ENCODE measurements around the gene KIAA1671.

KIAA1671 gene

DNA sequence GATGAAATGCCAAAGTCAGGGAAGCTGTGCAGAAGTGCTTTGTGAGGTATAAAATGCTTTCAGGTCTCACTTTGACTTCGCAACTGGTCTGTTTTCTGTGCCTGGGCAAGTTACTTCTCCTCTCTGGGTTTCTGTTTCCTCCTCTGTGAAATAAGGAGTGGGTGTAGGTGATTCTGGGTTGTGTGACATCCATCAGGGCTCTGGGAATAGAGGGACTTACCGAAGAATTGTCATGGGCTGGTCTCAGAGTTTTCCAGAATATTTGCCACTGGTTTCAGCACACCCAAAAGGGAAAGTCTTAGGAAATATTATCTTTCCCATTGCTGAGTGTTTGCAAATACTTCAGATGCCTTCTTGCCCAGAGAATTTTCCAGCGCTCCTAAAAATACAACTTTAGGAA is 118.4 kb downstream of the KIAA1671 start:
- DNase-seq, result no peak

DNA sequence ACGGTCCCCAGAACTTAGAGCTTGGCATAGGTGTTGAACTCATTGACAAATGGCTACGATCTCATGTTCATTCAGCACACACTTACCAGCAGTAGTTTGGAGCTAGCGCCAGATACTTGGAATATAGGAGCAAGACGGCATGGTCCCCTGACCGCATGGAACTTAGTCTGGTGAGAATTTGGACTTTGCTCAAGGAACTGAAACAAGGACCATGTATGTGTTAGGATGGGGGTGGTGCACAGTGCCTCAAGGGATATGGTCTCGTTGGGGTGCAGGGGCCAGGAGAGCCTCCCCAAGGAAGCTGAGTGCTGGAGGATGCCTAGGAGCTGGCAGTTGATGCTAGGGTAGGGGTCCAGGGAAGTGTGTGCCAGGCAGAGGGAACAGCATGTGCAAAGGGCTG is 119.2 kb downstream of the KIAA1671 start:
- DNase-seq, result no peak

DNA sequence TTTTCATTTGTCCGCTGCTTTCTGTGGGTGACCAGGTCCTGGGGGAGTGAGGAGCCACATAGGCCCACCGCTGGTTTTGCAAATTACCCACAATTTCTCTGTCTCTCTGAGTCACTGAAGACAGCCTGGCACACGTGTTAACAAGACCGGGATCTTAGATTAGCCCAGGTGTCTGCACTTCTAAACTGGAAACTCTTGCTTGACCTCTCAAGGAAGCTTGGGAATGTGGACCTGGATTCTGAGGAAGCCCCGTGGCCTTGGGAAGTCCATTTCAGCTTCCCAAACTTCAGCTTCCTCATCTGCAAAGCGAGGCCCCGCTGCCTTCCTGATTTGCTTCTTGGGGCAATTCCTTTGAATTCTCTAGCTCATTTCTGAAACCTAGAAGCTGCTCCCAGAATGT is 119.9 kb downstream of the KIAA1671 start:
- DNase-seq, result no peak

DNA sequence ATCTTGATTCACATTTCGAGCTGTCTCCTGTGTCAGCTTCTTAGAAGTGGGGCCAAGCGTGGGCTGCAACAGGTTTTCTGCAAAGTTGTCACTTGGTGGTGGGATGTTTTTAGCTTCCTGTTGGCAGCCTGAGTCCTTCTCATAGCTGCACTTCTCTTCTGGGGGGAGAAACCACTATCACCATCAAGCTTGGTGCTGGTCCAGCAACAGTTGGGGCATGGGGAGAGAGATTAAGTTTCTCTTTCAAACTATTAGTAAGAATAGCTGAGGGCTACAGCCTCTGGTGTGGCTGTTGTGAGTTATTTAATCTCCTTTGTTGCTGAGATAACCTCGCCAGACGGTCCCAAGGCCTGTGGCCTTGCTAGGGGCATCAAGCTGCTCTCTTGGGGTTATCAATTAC is 123.8 kb downstream of the KIAA1671 start:
- DNase-seq, result no peak

DNA sequence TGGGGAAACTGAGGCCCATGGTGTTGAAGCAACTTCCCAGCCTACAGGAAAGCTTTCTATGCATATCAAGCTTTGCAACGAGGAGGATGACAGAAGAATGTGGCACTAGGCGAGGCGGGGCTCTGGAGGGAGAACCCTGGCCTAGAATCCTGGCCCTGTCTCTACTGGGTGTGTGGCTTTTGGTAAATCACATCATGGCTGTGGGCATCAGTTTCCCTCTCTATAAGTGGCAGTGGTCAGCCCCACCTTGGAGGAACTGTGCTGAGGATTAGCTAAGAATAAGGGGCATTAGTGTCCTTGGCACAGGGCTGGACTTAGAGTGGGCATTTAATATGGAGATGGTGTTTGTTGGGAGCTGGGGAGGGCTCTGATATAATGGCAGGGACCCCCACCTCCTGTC is 124.5 kb downstream of the KIAA1671 start:
- no peak for DNase-seq

DNA sequence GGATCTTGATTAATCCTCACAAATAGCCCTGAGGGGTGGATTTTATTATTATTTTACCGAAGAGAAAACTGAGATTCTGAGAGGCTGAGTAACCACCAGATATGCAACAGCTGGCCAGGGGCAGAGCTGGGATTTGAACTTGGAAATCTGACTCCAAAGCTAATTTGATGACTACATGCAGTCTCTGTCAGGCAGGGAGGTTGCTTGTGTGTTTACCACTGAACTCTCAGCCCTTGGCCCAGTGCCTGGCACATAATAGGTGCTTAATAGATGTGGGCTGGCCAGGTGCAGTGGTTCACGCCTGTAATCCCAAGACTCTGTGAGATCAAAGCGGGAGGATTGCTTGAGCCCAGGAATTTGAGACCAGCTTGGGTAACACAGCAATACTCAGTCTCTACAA is 125.4 kb downstream of the KIAA1671 start:
- DNase-seq, result no peak

DNA sequence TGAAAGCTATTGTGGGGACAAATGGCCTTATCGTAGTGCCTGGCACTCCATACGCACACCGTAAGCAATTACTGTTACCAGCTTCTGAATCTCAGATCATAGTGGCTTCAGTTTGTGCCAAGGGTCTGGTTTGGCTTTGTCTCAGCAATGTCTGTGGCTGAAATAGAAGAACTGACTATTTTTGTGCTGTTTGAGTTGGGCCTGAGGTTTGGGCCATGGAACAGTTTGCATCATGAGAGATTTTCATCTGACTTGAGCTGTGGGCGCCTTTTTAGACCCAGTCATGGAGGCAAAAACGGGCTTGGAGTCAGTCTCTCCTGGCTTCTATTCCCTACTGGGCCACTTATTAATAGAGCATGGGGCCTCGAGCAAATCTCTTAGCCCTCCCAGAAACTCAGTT is 126.1 kb downstream of the KIAA1671 start:
- DNase-seq, result no peak

DNA sequence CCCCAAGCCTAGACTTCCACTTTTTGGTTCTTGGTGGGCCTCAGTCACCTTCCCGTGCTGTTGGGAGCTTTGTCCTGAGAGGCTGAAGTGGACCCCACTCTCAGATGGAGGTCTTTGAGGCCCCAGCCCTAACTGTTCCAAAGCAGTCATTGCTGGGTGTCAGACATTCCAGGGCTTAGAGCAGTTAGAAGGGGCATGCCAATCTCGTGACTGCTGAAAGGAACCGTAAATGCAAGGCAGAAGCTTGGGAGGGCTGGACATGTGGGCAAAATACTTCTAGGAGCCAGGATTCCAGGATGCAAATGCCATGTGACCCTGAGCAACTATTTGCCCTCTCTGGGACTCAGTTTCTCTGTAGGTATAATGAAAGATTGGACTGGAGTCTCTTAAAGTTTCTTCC is 128.3 kb downstream of the KIAA1671 start:
- DNase-seq, result no peak

DNA sequence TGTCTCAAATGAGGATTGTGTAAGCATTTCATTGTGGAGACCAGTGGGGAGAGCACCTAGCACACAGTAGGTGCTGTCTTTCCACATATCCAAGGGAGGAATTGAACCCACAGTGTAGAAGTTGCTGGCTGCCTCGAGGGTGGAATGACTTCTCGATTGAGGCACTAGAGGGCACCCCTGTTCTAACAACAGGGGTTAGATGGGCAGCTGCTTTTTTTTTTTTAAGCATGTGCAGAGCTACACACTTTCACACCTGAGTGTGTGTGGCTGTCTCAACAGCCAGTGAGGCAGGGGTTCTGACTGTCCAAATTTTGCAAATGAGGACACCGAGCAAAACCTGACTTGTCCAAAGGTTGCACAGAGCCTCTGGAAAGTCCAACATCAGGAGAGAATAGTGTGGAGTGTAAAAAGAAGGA is 128.9 kb downstream of the KIAA1671 start:
- DNase-seq, result peak; percentile 28

DNA sequence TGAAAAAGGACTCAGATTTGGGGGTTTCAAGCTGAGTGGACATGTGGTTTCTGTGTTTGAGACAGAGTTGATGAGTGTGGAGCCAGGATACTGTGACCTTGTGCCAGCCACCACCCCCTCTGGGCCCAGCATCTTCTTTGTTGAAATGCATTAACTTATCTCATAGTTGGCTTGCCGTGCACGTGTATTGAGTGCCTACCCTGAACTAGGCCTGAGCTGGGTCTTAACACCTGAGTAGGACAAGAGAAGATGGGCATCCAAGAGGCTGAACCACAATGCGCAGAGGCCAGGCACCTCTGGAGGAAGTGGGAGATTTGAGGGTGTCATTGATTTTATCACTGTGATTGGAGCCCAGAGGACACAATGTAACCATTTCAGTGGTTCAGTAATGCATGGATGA is 129.6 kb downstream of the KIAA1671 start:
- no peak for DNase-seq

DNA sequence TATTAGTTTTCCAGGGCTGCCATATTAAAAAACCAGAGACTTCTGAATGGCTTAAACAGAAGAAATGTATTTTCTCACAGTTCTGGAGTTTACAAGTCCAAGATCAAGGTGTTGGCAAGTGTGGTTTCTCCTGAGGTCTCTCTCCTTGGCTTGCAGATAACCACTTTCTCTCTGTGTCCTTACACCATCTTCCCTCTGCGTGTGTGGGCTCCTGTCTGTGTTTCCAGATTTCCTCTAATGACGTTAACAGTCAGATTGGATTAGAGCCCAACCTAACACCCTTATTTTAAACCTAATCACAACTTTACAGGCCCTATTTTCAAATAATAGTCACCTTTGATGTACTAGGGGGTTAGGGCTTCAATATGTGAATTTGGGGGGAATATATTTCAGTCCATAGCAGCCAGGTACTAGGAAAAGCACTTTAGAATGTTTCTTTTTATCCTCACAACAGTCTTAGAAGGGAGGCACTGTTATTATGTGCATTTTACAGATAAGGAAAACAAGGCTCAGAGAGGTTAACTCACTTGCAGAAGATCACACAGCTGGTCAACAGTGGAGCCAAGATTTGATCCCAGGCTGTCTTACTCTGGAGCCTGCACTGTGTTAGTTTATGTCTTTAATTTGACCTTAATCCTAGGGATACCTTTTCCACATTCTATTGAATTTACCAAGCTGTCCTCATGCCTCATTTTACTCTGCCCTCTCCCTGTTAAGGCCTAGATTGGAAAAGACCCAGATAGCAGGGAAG is 130.7 kb downstream of the KIAA1671 start:
- no peak for DNase-seq

DNA sequence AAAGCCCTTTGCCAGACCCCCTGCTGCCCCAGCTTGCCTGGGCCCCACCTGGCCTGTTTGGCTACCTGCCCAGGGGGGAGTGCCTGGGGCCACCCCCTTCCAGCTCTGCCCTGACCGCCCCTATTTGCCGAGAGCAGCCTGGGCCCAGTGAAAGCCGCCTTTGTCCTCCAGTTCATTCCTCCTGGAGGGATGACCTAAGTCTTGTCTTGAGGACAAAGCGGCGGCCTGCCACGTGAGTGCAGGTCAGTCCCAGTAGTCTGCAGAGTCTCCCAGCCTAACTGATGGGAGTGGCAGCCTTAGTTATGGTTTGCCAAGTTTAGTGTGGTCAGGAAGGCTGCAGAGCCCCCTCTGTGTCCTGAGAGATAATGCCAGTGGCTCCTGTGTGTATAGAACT is 131.3 kb downstream of the KIAA1671 start:
- DNase-seq, result no peak

DNA sequence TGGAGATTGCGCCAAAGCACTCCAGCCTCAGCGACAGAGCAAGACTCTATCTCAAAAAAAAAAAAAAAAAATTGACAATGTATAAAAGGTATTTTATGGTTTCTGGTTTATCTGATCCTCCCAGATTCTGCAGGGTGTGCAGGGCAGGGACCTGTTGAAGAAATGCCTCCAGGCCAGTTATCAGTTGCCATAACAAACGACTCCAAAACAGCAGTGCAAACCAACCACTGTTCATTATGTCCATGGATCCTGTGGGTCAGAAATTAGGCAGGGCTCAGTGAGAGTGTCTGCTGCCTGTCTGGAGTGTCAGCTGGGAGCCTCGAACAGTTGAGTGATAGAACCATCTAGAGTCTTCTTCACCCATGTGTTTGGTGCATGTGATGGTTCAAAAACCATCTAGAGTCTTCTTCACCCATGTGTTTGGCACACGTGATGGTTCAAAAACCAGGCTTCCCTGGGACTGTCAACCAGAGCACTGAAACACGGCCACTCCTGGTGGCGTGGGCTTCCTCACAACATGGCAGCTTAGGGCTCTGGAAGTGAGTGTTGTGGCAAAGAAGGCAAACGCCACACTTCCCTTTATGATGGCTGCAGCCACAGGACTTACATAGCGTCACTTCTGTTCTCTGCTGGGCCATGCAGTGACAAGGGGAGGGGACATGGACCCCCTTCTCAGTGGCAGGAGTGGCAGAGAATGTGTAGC is 132.0 kb downstream of the KIAA1671 start:
- no peak for DNase-seq

DNA sequence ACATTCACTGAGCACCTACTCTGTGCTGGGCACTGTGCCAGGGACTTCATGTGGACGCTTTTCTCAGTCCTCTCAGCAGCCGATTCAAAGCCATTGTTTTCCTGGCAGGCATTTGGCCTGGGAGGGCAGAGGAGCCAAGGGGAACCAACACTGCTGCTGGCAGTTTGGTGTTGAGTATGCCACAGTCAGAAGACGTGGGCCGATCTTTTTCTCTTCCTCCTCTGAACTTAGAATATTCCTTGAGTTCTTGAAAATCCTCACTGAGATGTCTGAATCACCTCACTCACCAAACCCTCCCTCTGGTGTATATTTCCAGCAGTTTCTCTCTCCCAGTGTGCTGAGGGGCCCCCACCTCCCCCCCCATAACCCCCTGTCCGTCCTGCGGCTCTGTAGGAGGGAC is 132.6 kb downstream of the KIAA1671 start:
- DNase-seq, result no peak

DNA sequence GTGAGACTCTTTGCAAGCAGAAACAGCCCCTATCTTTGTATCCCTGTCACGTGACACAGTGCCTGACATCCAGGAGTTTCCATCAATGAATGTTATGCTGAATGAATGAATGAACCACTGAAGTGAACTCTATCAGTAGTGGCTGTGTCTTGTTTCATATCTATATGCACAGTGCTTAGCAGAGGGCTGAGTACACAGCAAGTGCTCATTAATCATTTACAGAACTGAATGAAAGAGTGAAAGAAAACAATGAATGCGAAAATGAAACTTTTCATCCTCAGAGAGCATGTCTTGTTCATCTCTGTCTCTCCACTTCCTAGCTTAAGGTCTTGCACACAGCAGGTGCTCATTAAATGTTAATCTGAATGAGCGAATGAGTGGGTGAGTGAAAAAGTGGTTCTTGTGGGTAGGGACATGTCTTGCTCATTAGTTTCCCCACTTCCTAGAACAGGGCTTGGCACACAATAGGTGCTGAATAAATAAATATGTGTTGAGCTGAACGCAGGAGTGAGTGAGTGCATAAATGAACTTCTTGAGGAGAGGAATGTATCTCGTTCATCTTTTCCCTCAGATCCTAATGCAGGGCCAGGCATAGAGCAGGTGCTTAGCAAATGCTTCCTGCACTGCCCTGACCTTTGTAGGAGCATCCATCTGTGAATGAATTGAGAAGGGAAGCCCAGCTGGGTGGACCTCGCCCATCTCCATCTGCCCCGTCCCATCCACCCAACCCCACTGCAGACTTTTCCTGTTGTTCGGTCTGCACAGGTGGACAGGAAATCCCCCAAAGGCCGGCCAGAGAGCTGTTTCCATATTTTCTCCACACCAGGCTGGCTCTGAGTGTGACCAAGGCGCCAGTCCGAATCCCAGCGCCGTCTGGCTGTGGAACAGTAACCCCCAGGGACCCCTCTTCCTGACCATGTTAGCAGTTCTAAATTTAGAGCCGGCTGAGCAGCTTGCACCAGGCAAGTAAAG is 133.7 kb downstream of the KIAA1671 start:
- no peak for DNase-seq

DNA sequence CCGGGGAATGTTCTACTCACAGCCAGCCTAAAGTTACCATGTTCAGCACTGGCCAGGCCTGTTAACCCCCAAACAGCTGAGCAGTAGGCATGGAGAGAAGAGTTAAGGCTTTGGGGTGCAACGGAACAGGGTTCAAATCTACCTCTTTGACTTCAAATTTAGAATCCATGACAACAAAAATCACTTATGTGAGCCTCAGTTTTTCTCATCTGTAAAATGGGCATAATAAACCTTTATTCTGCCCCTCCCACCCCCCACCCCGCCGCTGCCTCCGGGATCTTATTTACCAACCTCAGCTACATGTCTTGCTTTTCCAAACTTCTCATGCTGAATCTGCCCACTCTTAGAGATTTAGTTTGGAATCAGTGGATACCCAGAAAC is 134.4 kb downstream of the KIAA1671 start:
- DNase-seq, result no peak

DNA sequence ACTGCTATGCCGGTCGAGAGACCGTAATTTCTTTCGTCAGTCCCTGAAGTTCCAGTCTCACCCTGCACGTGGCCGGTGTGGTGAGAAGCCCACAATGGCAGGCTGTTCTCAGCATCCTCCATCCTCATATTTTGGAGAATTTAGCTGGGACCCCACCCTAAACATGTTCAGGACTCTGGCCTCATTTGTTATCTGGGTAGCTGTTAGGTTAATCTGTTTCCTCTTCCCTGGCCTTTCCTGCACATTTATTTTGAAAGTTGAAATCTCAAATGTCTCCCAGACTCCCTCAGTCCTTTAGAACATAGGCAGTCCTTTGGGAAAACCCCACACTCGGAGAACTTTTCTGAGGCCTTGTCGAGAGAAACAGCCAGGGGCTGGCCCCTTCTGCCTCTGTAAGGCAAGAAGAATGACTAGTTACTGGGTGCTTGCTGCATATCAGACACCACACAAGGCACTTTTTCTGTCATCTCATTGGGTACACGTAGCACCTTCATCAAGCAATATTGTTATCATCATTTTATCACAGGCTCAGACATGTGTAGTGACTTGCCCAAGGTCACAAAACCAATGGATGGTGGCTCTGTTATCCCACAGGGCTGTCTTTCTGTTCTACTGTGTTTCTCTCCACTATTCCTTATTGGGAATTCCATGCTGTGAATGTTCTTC is 137.8 kb downstream of the KIAA1671 start:
- DNase-seq, result no peak

DNA sequence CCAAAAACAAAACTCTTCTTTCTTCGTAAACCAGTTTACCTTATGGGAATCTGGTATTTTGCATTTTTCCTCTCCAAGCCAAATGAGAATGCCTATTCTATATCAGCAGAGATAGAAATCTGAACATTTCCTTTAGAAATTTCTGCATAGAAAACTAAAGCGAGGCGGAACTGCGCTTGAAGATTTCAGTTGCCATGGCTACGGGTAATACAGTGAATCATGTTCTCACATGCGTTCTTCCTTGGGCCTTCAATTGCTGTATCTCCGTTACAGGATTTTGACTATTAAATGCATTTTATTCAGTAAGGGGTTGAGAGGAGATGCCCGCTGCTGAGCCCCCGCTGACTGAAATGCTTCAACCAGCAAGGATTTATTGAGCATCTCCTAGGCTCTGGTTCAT is 138.9 kb downstream of the KIAA1671 start:
- DNase-seq, result no peak

DNA sequence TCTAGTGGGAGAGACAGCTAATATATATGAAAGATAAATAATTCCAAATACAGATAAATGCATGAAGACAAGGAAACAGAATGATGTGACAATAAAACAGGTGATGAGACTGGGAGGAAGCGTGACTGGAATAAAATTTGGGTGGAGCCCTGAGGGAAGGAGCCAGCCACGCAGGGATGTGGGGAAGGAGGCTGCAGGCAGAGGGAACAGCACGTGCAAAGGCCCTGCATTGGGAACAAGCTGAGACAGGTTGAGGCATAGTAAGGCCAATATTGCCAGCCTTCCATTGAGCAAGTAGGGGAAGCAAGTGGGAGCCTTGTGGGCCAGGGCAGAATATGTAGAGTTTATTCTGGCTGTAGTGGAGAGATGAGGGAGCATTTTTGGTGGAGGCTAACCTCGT is 139.6 kb downstream of the KIAA1671 start:
- no peak for DNase-seq

DNA sequence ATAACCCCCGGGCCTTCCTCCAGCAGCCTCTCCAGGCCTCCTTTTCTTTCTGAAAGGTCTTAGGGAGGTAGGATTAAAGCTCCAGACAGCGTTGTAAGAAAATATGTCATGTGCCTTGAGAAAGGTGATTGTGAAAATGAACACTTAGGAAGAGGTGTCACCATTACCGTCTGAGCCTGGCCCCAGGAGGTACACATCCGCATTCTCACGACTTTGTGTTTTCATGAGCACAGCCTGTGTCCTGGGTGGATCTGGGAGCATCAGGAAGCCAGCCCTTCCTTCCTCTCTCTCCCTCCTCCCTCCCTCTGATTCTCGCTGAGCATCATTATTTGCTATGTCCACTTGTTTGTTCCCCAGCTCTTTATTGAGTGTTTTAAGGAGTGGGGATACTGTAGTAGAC is 142.1 kb downstream of the KIAA1671 start:
- no peak for DNase-seq

DNA sequence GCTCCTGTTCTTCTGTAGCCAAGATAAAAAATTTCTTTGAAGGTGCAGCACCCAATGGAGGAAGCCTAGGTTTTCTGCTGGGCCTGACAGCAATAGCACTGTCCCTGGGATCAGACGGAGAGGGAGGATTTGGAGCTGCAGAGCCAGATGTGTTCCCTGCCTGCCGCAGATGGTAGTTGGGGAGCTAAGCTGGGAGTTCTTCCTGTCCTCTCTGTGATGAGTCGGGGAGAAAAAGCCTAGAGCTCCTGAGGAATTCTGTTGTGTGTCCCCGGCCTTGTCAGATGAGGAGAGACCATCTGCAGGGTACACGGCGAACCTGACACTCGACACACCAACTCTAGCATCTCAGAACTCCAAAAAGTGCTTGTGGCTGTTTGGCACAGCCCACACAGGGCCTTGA is 143.4 kb downstream of the KIAA1671 start:
- DNase-seq, result no peak

DNA sequence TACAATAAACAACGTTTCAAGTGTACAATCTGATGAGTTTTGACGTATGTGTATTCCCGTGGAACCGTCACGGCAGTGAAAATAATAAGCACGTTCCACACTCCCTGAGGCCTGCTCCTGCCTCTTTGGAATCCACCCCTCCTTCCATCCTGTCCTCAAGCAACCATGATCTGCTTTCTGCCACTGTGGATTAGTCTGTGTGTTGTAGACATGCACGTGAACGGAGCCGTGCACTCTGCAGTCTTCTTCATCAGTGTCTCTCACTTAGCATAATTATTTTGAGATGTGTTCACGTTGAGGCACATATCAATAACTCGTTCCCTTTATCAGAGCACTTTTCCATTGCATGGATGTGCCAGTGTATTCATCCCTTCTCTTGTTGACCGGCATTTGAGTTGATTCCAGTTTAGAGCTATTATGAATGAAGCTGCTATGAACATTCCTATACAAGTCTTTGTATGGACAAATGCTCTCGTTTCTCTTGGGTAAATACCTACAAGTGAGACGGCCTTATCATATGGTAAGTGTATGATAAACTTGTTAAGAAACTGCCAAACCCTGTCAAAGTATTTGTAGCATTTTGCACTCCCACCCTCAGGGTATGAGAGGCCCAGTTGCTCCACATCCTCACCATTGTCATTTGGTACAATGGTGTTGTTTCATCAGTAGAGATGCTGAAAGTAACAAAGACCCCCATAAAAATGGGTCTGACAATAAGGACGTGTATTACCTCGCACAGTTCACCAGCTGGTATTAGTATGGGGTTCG is 144.3 kb downstream of the KIAA1671 start:
- no peak for DNase-seq
